ENCODE measurements around the gene NTMT2. TPM values are rescaled to one million over a fixed set of nuclear protein-coding genes. Genes with fewer than 3 reads are reported as not detected.
A peak's percentile ranks its signal among the peaks of the same experiment; 100 is the strongest.

NTMT2 gene
- total and polyA plus RNA-seq, 2 of the 8 experiments (the other 6 are each of a cell fraction or from before 2014, with no cell fraction given), result 0.38 TPM; not detected in 1

GRCh38 chr1:170126696-170127095, 19.1 kb upstream of the NTMT2 start:
- Histone ChIP-seq H2AK5ac (ENCODE audit: low read depth, low read length) (no peak overlapping the region), H2BK120ac (replicated peaks; ENCODE audit: low read depth, low read length) (no peak overlapping the region), H3K9me3 (ENCODE audit: insufficient read depth in 2 of 2, low read depth in 1 of 2, low read length in 1 of 2) (no peaks in the 10 kb centered on the region), H3K79me2 (ENCODE audit: control insufficient read depth in 1 of 2, insufficient read depth in 2 of 2, low read length in 2 of 2) (no peaks in the 10 kb centered on the region), H3K23me2 (ENCODE audit: low read depth, low read length) (no peaks in the 10 kb centered on the region), H2BK5ac (ENCODE audit: low read depth, low read length) (no peak overlapping the region), H3K23ac (ENCODE audit: insufficient read length) (no peak overlapping the region), H3K27me3 (replicated peaks in 1 of 4; ENCODE audit: control insufficient read depth in 3 of 4, extremely low read depth in 1 of 4, insufficient read depth in 3 of 4, low read length in 3 of 4) (no peaks in the 10 kb centered on the region), H3K14ac (ENCODE audit: insufficient read length) (no peak overlapping the region), H3K56ac (replicated peaks; ENCODE audit: insufficient read length, low read depth, low read length) (no peak overlapping the region), H3K4me1 (replicated peaks in 1 of 4; ENCODE audit: control insufficient read depth in 3 of 4, insufficient read depth in 4 of 4, low read length in 3 of 4) (peaks cover 1 to 7% (median 3%) of the 10 kb centered on the region in 4 experiments; a peak in 6 of 7 replicates), H2BK20ac (ENCODE audit: low read length) (no peak overlapping the region), H4K8ac (ENCODE audit: extremely low read depth, insufficient read depth, low read length) (no peak overlapping the region), H3K4ac (replicated peaks; ENCODE audit: insufficient read length, low read depth, low read length) (no peak overlapping the region), H2AFZ (ENCODE audit: low read length) (peak overlapping the region; percentile 68; the same call in 1 of the 2 replicates), H4K20me1 (replicated peaks in 1 of 2; ENCODE audit: control insufficient read depth in 1 of 2, insufficient read depth in 2 of 2, low read length in 2 of 2) (no peaks in the 10 kb centered on the region), H3K36me3 (ENCODE audit: control insufficient read depth in 2 of 4, insufficient read depth in 4 of 4, low read length in 3 of 4) (no peaks in the 10 kb centered on the region), H2BK15ac (ENCODE audit: low read length) (no peak overlapping the region), H4K91ac (replicated peaks; ENCODE audit: insufficient read length, low read length) (no peak overlapping the region), H3K18ac (ENCODE audit: extremely low read depth, low read length) (no peak overlapping the region), H3K4me2 (ENCODE audit: insufficient read depth in 1 of 2, low read depth in 2 of 2, low read length in 2 of 2) (peak overlapping the region in 1 of 2 experiments; percentile 31; a peak in 1 of 4 replicates), H4K5ac (ENCODE audit: insufficient read length, low read depth, low read length) (no peak overlapping the region), H3K9ac (replicated peaks in 1 of 4; ENCODE audit: extremely low read depth in 1 of 4, low read depth in 3 of 4, low read length in 3 of 4) (no peak overlapping the region), H3K27ac (ENCODE audit: low read depth, low read length) (no peak overlapping the region), H3K4me3 (ENCODE audit: extremely low read depth in 1 of 4, insufficient read depth in 2 of 4, low read depth in 3 of 4, low read length in 4 of 4) (no peak overlapping the region), H2BK12ac (ENCODE audit: low read depth, low read length) (no peak overlapping the region), H3K79me1 (ENCODE audit: low read depth, low read length) (no peaks in the 10 kb centered on the region)
- DNase-seq (ENCODE audit: low read depth in 1 of 2, low spot score in 2 of 2) (peak in 1 of 2 experiments; percentile 39), FAIRE-seq (peak; percentile 69)
- 44% methylated on average over 4 of the region's 4 CpGs; no CpG with 5 or more reads in 1 of the 2 experiments for WGBS, 2 experiments (ENCODE audit: extremely low coverage in 1 of 2, insufficient coverage in 1 of 2, insufficient read length in 1 of 2, insufficient replicate concordance in 2 of 2, low coverage in 1 of 2, low lambda C conversion rate in 2 of 2, missing lambda C conversion rate in 1 of 2)
- ChIA-PET POLR2A (ENCODE audit: partially characterized antibody) (no interaction called here), CTCF (ENCODE audit: partially characterized antibody) (interaction anchor here (1.2 kb wide), 1 partner anchor 121 kb away, joined by 4 read pairs; no protein-coding TSS in a partner anchor)
- TF ChIP-seq CTCF (IDR thresholded peaks at IDR 0.05; ENCODE audit: control extremely low read depth in 1 of 3, insufficient read depth in 1 of 3, low read depth in 1 of 3, low read length in 3 of 3) (peak in 2 of 3 experiments; percentile 11 to 31; a peak in 1 of 4 replicates), CEBPB (IDR thresholded peaks at IDR 0.05; ENCODE audit: low read depth, low read length) (peak; percentile 74), RAD21 (IDR thresholded peaks at IDR 0.05 in 1 of 2, conservative IDR thresholded peaks at IDR 0.05 in 1 of 2; ENCODE audit: low read depth in 2 of 2, low read length in 2 of 2) (peak; percentile 42 to 57; a peak in 3 of 4 replicates), BRCA1 (IDR thresholded peaks at IDR 0.05; ENCODE audit: low read depth, low read length) (no peak), TEAD4 (IDR thresholded peaks at IDR 0.05; ENCODE audit: low read depth, low read length) (peak; percentile 64; the same call in 1 of the 2 replicates)
